ENCODE measurements around the gene FOSL1. TPM values are rescaled to one million over a fixed set of nuclear protein-coding genes. Genes with fewer than 3 reads are reported as not detected.

The FOSL1 gene
- total RNA-seq (under 1 TPM in 1 of 2 donors, not detected in 1; 0.20 TPM), polyA plus RNA-seq (ENCODE audit: insufficient read length in 2 of 2) (under 1 TPM; 0.36 to 0.41 TPM)
- long read RNA-seq, donor 1, result 0 reads
- long read RNA-seq, donor 2, result 0 reads
- long read RNA-seq, donor 3, result 0 reads
- long read RNA-seq, donor 4, result 0 reads

GRCh38 chr11:65900125-65900898, at the start of gene FOSL1:
FOSL1 (minus strand) TSS chr11:65900388; CDS start chr11:65900339, 49 bp downstream.
- DNase-seq (ENCODE audit: low read depth in 4 of 6, low spot score in 6 of 6), result peak in 2 of 6 donors; percentile 29 to 59
- H3K4me1 ChIP-seq (ENCODE audit: control insufficient read depth, insufficient read depth, low read length), result peaks cover 18% of the 10 kb centered on the region
- H3K36me3 ChIP-seq (ENCODE audit: control insufficient read depth, insufficient read depth, low read length), result no peaks in the 10 kb centered on the region
- under 1% methylated on average over 72 of the region's 80 CpGs for WGBS (ENCODE audit: insufficient coverage)
- H3K9me3 ChIP-seq (ENCODE audit: control insufficient read depth, insufficient read depth, low read length), result no peaks in the 10 kb centered on the region
- peak within 1 kb of the TSS; percentile 18 for H3K4me3 ChIP-seq (ENCODE audit: low read depth, low read length)
- peaks cover 70% of the 10 kb centered on the region for H3K27me3 ChIP-seq (ENCODE audit: control insufficient read depth, insufficient read depth, low read length)
- H3K27ac ChIP-seq (ENCODE audit: low read depth, low read length), result no peak within 1 kb of the TSS

DNA sequence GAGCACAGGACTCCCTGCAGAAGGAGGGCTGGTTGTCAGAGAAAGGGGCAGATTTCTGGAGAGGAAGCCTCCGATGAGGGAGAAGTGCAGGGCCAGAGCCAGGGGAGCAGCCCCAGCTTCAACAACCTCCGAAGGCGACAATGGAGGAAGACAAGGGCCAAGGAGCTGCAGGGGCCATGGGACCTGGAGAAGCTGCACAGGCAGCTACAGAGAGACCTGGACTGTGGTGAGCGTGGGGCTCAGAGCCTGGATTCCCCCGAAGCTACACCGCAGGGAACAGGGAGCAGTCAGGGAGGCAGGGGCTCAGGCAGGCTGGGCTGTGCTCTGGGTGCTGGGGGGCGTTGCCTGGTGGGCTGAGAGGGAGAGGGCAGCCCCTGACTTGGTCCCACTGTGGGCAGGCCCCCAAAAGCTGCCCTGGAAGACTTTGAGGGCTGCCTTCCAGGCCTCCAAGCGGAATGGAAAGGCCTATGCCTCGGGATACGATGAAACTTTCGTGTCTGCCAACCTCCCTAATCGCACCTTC, 47.5 kb upstream of the FOSL1 start:
- DNase-seq (ENCODE audit: low read depth in 4 of 6, low spot score in 6 of 6), result no peak

DNA sequence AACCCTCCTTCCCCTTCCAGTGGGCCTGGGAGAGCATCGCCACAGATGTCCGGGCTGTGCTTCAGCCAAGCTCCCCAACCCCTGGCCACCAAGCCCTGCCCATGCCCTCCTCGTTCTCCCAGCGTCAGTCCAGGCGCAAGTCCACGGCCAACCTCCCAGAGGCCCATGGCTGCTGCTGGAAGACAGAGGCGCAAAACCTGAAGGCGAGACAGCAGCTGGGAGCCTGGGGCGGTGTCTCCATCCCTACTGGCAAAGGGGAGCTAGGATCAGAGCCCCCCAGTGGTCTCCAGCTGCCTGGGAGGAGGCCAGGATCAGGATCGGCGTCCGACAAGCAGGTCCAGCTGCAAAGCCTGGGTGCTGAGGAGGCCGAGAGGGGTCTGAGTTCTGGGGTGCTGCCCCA, 46.9 kb upstream of the FOSL1 start:
- no peak overlapping the region for H3K4me3 ChIP-seq (ENCODE audit: low read depth, low read length)
- no peak for DNase-seq (ENCODE audit: low read depth in 4 of 6, low spot score in 6 of 6)
- H3K27ac ChIP-seq (ENCODE audit: low read depth, low read length), result no peak overlapping the region
- H3K36me3 ChIP-seq (ENCODE audit: control insufficient read depth, insufficient read depth, low read length), result no peaks in the 10 kb centered on the region
- no peaks in the 10 kb centered on the region for H3K27me3 ChIP-seq (ENCODE audit: control insufficient read depth, insufficient read depth, low read length)
- WGBS (ENCODE audit: insufficient coverage), result 59% methylated on average over 13 of the region's 13 CpGs
- peaks cover 2% of the 10 kb centered on the region for H3K4me1 ChIP-seq (ENCODE audit: control insufficient read depth, insufficient read depth, low read length)
- no peaks in the 10 kb centered on the region for H3K9me3 ChIP-seq (ENCODE audit: control insufficient read depth, insufficient read depth, low read length)

More for the DNA sequence above, 47.5 kb upstream of the FOSL1 start:
- H3K9me3 ChIP-seq (ENCODE audit: control insufficient read depth, insufficient read depth, low read length), result no peaks in the 10 kb centered on the region
- H3K4me3 ChIP-seq (ENCODE audit: low read depth, low read length), result no peak overlapping the region
- H3K27me3 ChIP-seq (ENCODE audit: control insufficient read depth, insufficient read depth, low read length), result no peaks in the 10 kb centered on the region
- H3K27ac ChIP-seq (ENCODE audit: low read depth, low read length), result no peak overlapping the region
- H3K4me1 ChIP-seq (ENCODE audit: control insufficient read depth, insufficient read depth, low read length), result peaks cover 2% of the 10 kb centered on the region
- H3K36me3 ChIP-seq (ENCODE audit: control insufficient read depth, insufficient read depth, low read length), result no peaks in the 10 kb centered on the region
- WGBS (ENCODE audit: insufficient coverage), result 81% methylated on average over 7 of the region's 12 CpGs

- Histone ChIP-seq H3K4me3 (ENCODE audit: low read depth, low read length) (no peak overlapping the region), H3K27me3 (ENCODE audit: control insufficient read depth, insufficient read depth, low read length) (no peaks in the 10 kb centered on the region), H3K4me1 (ENCODE audit: control insufficient read depth, insufficient read depth, low read length) (peaks cover 2% of the 10 kb centered on the region), H3K9me3 (ENCODE audit: control insufficient read depth, insufficient read depth, low read length) (no peaks in the 10 kb centered on the region), H3K27ac (ENCODE audit: low read depth, low read length) (no peak overlapping the region), H3K36me3 (ENCODE audit: control insufficient read depth, insufficient read depth, low read length) (no peaks in the 10 kb centered on the region)
- WGBS (ENCODE audit: insufficient coverage), result 100% methylated on average over 4 of the region's 4 CpGs
- no peak for DNase-seq (ENCODE audit: low read depth in 4 of 6, low spot score in 6 of 6)
Observed at GRCh38 chr11:65946655-65947054, 46.5 kb upstream of the FOSL1 start.

DNA sequence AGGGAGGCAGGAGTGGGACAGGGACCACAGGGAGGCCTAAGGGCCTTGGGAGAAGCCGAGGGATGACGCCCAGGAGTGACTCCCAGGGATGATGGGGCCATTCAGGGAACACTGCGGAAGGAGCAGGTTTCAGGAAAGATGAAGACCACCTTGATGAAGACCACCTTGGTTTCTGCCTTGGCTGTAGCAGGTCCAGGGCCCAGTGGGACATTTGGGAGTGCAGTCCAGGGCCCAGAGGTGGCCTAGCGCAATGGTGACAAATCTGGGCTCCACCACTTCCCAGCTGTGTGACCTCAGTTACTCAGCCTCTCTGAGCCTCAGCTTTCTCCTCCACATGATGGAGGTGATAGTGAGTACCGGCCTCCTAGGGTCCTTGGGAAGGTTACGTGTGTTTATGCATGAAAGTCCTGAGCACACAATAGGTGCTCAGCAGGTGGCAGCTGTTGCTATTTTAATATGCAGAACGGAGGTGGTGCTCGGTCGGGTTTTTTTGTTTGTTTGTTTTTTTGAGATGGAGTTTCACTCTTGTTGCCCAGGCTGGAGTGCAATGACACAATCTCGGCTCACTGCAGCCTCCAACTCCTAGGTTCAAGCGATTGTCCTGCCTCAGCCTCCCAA, 45.9 kb upstream of the FOSL1 start:
- Histone ChIP-seq H3K36me3 (ENCODE audit: control insufficient read depth, insufficient read depth, low read length) (no peaks in the 10 kb centered on the region), H3K9me3 (ENCODE audit: control insufficient read depth, insufficient read depth, low read length) (no peaks in the 10 kb centered on the region), H3K27me3 (ENCODE audit: control insufficient read depth, insufficient read depth, low read length) (no peaks in the 10 kb centered on the region), H3K4me1 (ENCODE audit: control insufficient read depth, insufficient read depth, low read length) (peaks cover 2% of the 10 kb centered on the region), H3K4me3 (ENCODE audit: low read depth, low read length) (no peak overlapping the region), H3K27ac (ENCODE audit: low read depth, low read length) (no peak overlapping the region)
- no peak for DNase-seq (ENCODE audit: low read depth in 4 of 6, low spot score in 6 of 6)
- 65% methylated on average over 7 of the region's 11 CpGs for WGBS (ENCODE audit: insufficient coverage)

- Histone ChIP-seq H3K4me1 (ENCODE audit: control insufficient read depth, insufficient read depth, low read length) (peaks cover 2% of the 10 kb centered on the region), H3K27ac (ENCODE audit: low read depth, low read length) (no peak within 1 kb of the TSS), H3K4me3 (ENCODE audit: low read depth, low read length) (no peak within 1 kb of the TSS), H3K27me3 (ENCODE audit: control insufficient read depth, insufficient read depth, low read length) (no peaks in the 10 kb centered on the region), H3K9me3 (ENCODE audit: control insufficient read depth, insufficient read depth, low read length) (no peaks in the 10 kb centered on the region), H3K36me3 (ENCODE audit: control insufficient read depth, insufficient read depth, low read length) (no peaks in the 10 kb centered on the region)
- DNase-seq (ENCODE audit: low read depth in 4 of 6, low spot score in 6 of 6), result no peak
- WGBS (ENCODE audit: insufficient coverage), result 22% methylated on average over 12 of the region's 13 CpGs
Observed at GRCh38 chr11:65945430-65945911, 45.3 kb upstream of the FOSL1 start, which contains the start of gene TSGA10IP. TSGA10IP (plus strand) TSS chr11:65945480; CDS start chr11:65945676, 196 bp downstream.

DNA sequence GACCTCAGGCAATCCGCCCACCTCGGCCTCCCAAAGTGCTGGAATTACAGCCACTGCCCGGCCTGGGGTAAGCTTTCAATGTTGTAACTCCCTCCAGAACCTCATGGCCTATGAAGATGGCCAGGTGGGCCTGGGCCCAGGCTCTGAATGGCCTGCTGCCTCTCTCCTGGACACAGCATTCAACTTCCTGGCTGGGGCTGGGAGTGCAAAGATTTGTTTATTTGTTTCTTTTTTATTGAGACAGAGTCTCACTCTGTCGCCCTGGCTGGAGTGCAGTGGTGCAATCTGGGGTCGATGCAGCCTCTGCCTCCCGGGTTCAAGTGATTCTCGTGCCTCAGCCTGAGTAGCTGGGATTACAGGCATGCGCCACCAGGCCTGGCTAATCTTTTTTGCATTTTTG, 44.6 kb upstream of the FOSL1 start:
- no peaks in the 10 kb centered on the region for H3K9me3 ChIP-seq (ENCODE audit: control insufficient read depth, insufficient read depth, low read length)
- H3K27ac ChIP-seq (ENCODE audit: low read depth, low read length), result no peak overlapping the region
- H3K27me3 ChIP-seq (ENCODE audit: control insufficient read depth, insufficient read depth, low read length), result no peaks in the 10 kb centered on the region
- H3K4me1 ChIP-seq (ENCODE audit: control insufficient read depth, insufficient read depth, low read length), result peaks cover 2% of the 10 kb centered on the region
- WGBS (ENCODE audit: insufficient coverage), result 69% methylated on average over 7 of the region's 8 CpGs
- no peaks in the 10 kb centered on the region for H3K36me3 ChIP-seq (ENCODE audit: control insufficient read depth, insufficient read depth, low read length)
- H3K4me3 ChIP-seq (ENCODE audit: low read depth, low read length), result no peak overlapping the region
- no peak for DNase-seq (ENCODE audit: low read depth in 4 of 6, low spot score in 6 of 6)

GRCh38 chr11:65944191-65944590, 44.0 kb upstream of the FOSL1 start:
- H3K4me3 ChIP-seq (ENCODE audit: low read depth, low read length), result no peak overlapping the region
- H3K9me3 ChIP-seq (ENCODE audit: control insufficient read depth, insufficient read depth, low read length), result no peaks in the 10 kb centered on the region
- peaks cover 2% of the 10 kb centered on the region for H3K4me1 ChIP-seq (ENCODE audit: control insufficient read depth, insufficient read depth, low read length)
- H3K36me3 ChIP-seq (ENCODE audit: control insufficient read depth, insufficient read depth, low read length), result no peaks in the 10 kb centered on the region
- no peak for DNase-seq (ENCODE audit: low read depth in 4 of 6, low spot score in 6 of 6)
- H3K27ac ChIP-seq (ENCODE audit: low read depth, low read length), result no peak overlapping the region
- H3K27me3 ChIP-seq (ENCODE audit: control insufficient read depth, insufficient read depth, low read length), result no peaks in the 10 kb centered on the region
- 93% methylated on average over 7 of the region's 8 CpGs for WGBS (ENCODE audit: insufficient coverage)

GRCh38 chr11:65942531-65942930, 42.3 kb upstream of the FOSL1 start:
- no peaks in the 10 kb centered on the region for H3K27me3 ChIP-seq (ENCODE audit: control insufficient read depth, insufficient read depth, low read length)
- no peak overlapping the region for H3K27ac ChIP-seq (ENCODE audit: low read depth, low read length)
- WGBS (ENCODE audit: insufficient coverage), result 92% methylated on average over 5 of the region's 7 CpGs
- H3K4me1 ChIP-seq (ENCODE audit: control insufficient read depth, insufficient read depth, low read length), result peaks cover 2% of the 10 kb centered on the region
- no peak for DNase-seq (ENCODE audit: low read depth in 4 of 6, low spot score in 6 of 6)
- no peaks in the 10 kb centered on the region for H3K36me3 ChIP-seq (ENCODE audit: control insufficient read depth, insufficient read depth, low read length)
- no peaks in the 10 kb centered on the region for H3K9me3 ChIP-seq (ENCODE audit: control insufficient read depth, insufficient read depth, low read length)
- no peak overlapping the region for H3K4me3 ChIP-seq (ENCODE audit: low read depth, low read length)

Measured in spinal cord (tissue), 10 donors.